GM10266 (cell line): Measurements from ENCODE around the gene RUNX3.

Source experiments
- DNase-seq: peaks from one replicate; pipeline ENCODE4 v3.0.0; 2012; ENCODE audit errors: extremely low spot score
- TF ChIP-seq, protein P1 (sequence below): IDR thresholded peaks from 2 replicates; pipeline ENCODE4 v1.5.1; 2012; ENCODE audit warnings: mild to moderate bottlenecking, low read depth; ENCODE audit not compliant: control insufficient read depth, insufficient read depth; ENCODE audit errors: missing control alignments

RUNX3 gene

DNA sequence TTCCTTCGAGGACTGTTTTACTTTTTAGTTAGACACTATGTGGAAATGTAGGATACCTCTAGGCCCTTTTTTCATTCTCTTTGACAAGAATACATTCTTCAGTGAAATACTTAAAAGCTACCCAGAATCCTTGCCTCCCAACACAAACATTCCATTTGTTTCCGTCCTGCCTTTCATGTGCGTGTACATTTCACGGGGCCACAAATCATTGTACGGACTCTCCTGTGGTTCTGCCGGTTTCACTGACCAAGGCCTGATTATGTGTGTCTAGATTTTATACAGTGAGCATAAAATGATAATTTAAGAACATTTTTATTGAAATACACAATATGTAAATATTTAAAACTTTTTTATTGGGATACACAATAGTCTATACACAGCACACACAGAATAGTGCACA is 76.4 kb downstream of the RUNX3 start:
- no peak for DNase-seq
- TF ChIP-seq, protein P1, sequence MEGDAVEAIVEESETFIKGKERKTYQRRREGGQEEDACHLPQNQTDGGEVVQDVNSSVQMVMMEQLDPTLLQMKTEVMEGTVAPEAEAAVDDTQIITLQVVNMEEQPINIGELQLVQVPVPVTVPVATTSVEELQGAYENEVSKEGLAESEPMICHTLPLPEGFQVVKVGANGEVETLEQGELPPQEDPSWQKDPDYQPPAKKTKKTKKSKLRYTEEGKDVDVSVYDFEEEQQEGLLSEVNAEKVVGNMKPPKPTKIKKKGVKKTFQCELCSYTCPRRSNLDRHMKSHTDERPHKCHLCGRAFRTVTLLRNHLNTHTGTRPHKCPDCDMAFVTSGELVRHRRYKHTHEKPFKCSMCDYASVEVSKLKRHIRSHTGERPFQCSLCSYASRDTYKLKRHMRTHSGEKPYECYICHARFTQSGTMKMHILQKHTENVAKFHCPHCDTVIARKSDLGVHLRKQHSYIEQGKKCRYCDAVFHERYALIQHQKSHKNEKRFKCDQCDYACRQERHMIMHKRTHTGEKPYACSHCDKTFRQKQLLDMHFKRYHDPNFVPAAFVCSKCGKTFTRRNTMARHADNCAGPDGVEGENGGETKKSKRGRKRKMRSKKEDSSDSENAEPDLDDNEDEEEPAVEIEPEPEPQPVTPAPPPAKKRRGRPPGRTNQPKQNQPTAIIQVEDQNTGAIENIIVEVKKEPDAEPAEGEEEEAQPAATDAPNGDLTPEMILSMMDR, result no peak

DNA sequence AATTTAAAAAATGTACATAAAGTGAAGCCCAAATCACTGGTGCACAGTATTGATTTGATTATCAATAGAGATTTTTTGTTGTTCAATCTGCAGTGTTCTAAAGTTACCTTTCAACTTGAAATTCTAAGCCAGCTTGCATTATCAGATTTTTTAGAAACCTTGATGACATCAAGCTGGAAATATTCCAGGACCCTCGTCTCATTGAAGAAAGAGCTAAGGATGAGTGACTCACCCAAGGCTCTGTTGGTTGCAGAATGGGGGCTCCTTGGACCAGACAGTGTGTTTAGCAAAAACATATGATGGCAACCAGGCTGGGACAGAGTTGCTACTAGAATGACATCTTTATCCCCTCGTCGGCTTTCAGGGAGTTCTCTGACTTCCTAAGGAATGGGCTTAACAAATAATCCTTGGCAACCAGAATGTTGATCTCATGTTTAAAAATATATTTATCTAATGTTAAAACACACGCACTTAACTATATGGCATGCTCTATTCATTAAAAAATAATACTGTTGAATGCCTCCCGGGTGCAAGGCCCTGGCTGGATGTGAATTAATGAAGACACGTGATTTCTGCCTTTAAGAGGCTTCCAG is 79.7 kb downstream of the RUNX3 start:
- DNase-seq, result no peak
- TF ChIP-seq, protein P1, result no peak

DNA sequence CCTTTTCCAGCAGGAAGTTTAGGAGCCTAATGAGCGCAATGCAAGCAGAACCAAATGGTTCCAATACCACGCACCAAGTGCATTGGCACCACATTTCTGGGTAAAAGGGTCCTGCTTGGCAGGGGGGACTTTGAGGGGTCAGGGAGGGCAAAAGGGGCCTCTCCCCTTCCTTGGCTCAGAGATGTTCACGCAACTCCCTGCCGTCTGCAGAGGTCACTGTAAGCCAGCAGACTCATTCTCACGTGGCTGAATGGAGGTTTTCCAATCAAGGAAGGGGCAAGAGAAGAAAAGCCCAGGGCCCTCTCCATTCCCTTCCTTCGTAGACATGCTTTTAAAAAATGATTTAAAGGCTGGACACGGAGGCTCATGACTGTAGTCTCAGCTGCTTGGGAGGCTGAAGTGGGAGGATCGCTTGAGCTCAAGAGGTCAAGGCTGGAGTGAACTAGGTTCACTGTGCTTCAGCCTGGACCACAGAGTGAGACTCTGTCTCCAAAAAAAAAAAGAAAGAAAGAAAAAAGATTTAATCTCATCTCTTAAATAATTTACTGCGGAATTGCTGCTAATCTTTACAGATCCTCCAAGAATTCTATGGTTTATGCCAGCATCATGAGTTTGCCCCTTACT is 80.3 kb downstream of the RUNX3 start:
- peak; percentile 60 for DNase-seq
- TF ChIP-seq, protein P1, result peak; percentile 85
